Natural killer cell (primary cell): ENCODE data around the gene KIF6. TPM values are rescaled to one million over a fixed set of nuclear protein-coding genes. Genes with fewer than 3 reads are reported as not detected.
"Not testable (repeated sequence)": the region's sequence is repeated elsewhere in the genome, so short reads cannot be mapped to it uniquely, and the experiment has no call there.

Experiments
- ATAC-seq, 3 donors: fragments of 150-1000 bp in 2 of 3; fragments of 200-7000 bp in 1 of 3; cut with Tn5 transposase; 1 replicate in 1 of 3; 2 replicates in 2 of 3; pipeline ENCODE4 v1.10.0; 2021; ENCODE audit warnings: mild to moderate bottlenecking in 2 of 3, moderate library complexity in 2 of 3
- DNase-seq, 2 donors: peaks; one replicate each; pipeline versions ENCODE4 v3.0.0 to v3.0.0-alpha.2; 2013 to 2021; ENCODE audit warnings: mixed read lengths in 1 of 2
- H3K27ac ChIP-seq: one replicate; pipeline ENCODE4 v1.5.1; 2013; ENCODE audit warnings: mild to moderate bottlenecking, low read length
- H3K27me3 ChIP-seq: one replicate; pipeline ENCODE4 v1.6.1; 2013; ENCODE audit warnings: low read length; ENCODE audit not compliant: control insufficient read depth, insufficient read depth
- H3K36me3 ChIP-seq: one replicate; pipeline ENCODE4 v1.6.1; 2013; ENCODE audit warnings: low read length; ENCODE audit not compliant: control insufficient read depth, insufficient read depth
- H3K4me1 ChIP-seq: one replicate; pipeline ENCODE4 v1.6.1; 2013; ENCODE audit warnings: low read length; ENCODE audit not compliant: control insufficient read depth, insufficient read depth
- H3K4me3 ChIP-seq: one replicate; pipeline ENCODE4 v1.5.1; 2013; ENCODE audit warnings: low read length
- H3K9me3 ChIP-seq: one replicate; pipeline ENCODE4 v1.6.1; 2013; ENCODE audit warnings: low read length; ENCODE audit not compliant: control insufficient read depth, insufficient read depth
- H3K27ac Mint-ChIP-seq, 2 donors: one replicate each; pipeline ENCODE4 v1.8.0; 2022; ENCODE audit warnings: mild to moderate bottlenecking in 2 of 2, mixed read lengths in 2 of 2, moderate library complexity in 1 of 2
- H3K27me3 Mint-ChIP-seq, 2 donors: one replicate each; pipeline ENCODE4 v1.8.0; 2022; ENCODE audit warnings: low read depth in 2 of 2, mixed read lengths in 2 of 2
- H3K36me3 Mint-ChIP-seq: one replicate; pipeline ENCODE4 v1.8.0; 2022; ENCODE audit warnings: mixed read lengths
- H3K4me1 Mint-ChIP-seq, 2 donors: one replicate each; pipeline ENCODE4 v1.8.0; 2022; ENCODE audit warnings: mixed read lengths in 2 of 2
- H3K4me3 Mint-ChIP-seq: one replicate; pipeline ENCODE4 v1.8.0; 2022; ENCODE audit warnings: mild to moderate bottlenecking, moderate library complexity, mixed read lengths
- H3K9me3 Mint-ChIP-seq, 2 donors: one replicate each; pipeline ENCODE4 v1.8.0; 2022; ENCODE audit warnings: mixed read lengths in 2 of 2
- CTCF ChIP-seq: fragments of 200-600 bp; IDR thresholded peaks from one replicate; pipeline ENCODE4 v1.8.0; 2022; ENCODE audit warnings: antibody characterized with exemption
- WGBS: methylation state at CpG from one replicate; pipeline ENCODE4 v1.1.7; 2013; ENCODE audit warnings: missing lambda C conversion rate; ENCODE audit not compliant: insufficient coverage; 5-methylcytosine and 5-hydroxymethylcytosine counted together
- intact Hi-C: fragments of 100-400 bp; cut with micrococcal nuclease; formaldehyde crosslinking; loops from one replicate; pipeline ENCODE4 v1.14.2; 2022
- total RNA-seq, 4 donors: library from RNA; stranded (reverse); fragments of 120-200 nt in 1 of 4; gene quantifications; one replicate each; pipeline versions ENCODE4 v1.2.3 to v1.2.4, GENCODE V29; 2013 to 2022

The KIF6 gene
- total RNA-seq, 3 donors from 2014 or later (not counting 1 experiment from before 2014, with no cell fraction given): not detected

- DNase-seq (no peak), ATAC-seq (no peak)
- WGBS: 91% methylated on average over 2 of the region's 2 CpGs
- Mint-ChIP-seq H3K27me3 (peaks cover 13 to 29% of the 10 kb centered on the region in 2 donors), H3K4me3 (no peak overlapping the region), H3K27ac (no peak overlapping the region), H3K36me3 (no peaks in the 10 kb centered on the region), H3K4me1 (no peaks in the 10 kb centered on the region), H3K9me3 (no peaks in the 10 kb centered on the region)
- Histone ChIP-seq H3K27ac (no peak overlapping the region), H3K4me1 (no peaks in the 10 kb centered on the region), H3K36me3 (no peaks in the 10 kb centered on the region), H3K27me3 (peaks cover 2% of the 10 kb centered on the region), H3K9me3 (no peaks in the 10 kb centered on the region), H3K4me3 (no peak overlapping the region)
- no peak for TF ChIP-seq CTCF
- intact Hi-C loops: no loop called here
These were observed 39.8 kb downstream of the KIF6 start for GRCh38 chr6:39685489-39685826.

GRCh38 chr6:39684790-39685488 is 40.3 kb downstream of the KIF6 start:
- Mint-ChIP-seq H3K4me3 (no peak overlapping the region), H3K27me3 (peaks cover 8 to 24% of the 10 kb centered on the region in 2 donors), H3K36me3 (no peaks in the 10 kb centered on the region), H3K9me3 (no peaks in the 10 kb centered on the region), H3K4me1 (no peaks in the 10 kb centered on the region), H3K27ac (no peak overlapping the region)
- DNase-seq: no peak
- no peak overlapping the region for H3K4me3 ChIP-seq
- no peaks in the 10 kb centered on the region for H3K9me3 ChIP-seq
- WGBS: 82% methylated on average over 3 of the region's 3 CpGs
- intact Hi-C loops: no loop called here
- TF ChIP-seq CTCF: no peak
- peaks cover 2% of the 10 kb centered on the region for H3K27me3 ChIP-seq
- no peak overlapping the region for H3K27ac ChIP-seq
- no peaks in the 10 kb centered on the region for H3K4me1 ChIP-seq
- no peak for ATAC-seq
- H3K36me3 ChIP-seq: no peaks in the 10 kb centered on the region

- ATAC-seq (no peak), DNase-seq (no peak)
- Histone ChIP-seq H3K9me3 (no peaks in the 10 kb centered on the region), H3K4me3 (no peak overlapping the region), H3K27ac (no peak overlapping the region), H3K27me3 (peaks cover 2% of the 10 kb centered on the region), H3K36me3 (no peaks in the 10 kb centered on the region), H3K4me1 (no peaks in the 10 kb centered on the region)
- intact Hi-C loops: no loop called here
- no peaks in the 10 kb centered on the region for H3K36me3 Mint-ChIP-seq
- peaks cover 3 to 19% of the 10 kb centered on the region in 2 donors for H3K27me3 Mint-ChIP-seq
- no peak for TF ChIP-seq CTCF
- H3K9me3 Mint-ChIP-seq: no peaks in the 10 kb centered on the region
- H3K4me1 Mint-ChIP-seq: no peaks in the 10 kb centered on the region
- no peak overlapping the region for H3K4me3 Mint-ChIP-seq
- no peak overlapping the region for H3K27ac Mint-ChIP-seq
- WGBS: 49% methylated on average over 3 of the region's 4 CpGs
These were observed 43.5 kb downstream of the KIF6 start for GRCh38 chr6:39681674-39682121.

GRCh38 chr6:39678914-39679313 is 46.3 kb downstream of the KIF6 start:
- no peaks in the 10 kb centered on the region for H3K4me1 Mint-ChIP-seq
- TF ChIP-seq CTCF: no peak
- WGBS: no CpG with 5 or more reads among the region's 2 CpGs

GRCh38 chr6:39677318-39677717 is 47.9 kb downstream of the KIF6 start:
- not testable (repeated sequence) for H3K27ac Mint-ChIP-seq

More at GRCh38 chr6:39678914-39679313, 46.3 kb downstream of the KIF6 start:
- no peak for ATAC-seq
- Histone ChIP-seq H3K27me3 (peaks cover 2% of the 10 kb centered on the region), H3K36me3 (no peaks in the 10 kb centered on the region), H3K4me3 (no peak overlapping the region), H3K27ac (no peak overlapping the region), H3K9me3 (no peaks in the 10 kb centered on the region), H3K4me1 (no peaks in the 10 kb centered on the region)
- no peak for DNase-seq
- peaks cover 13 to 19% of the 10 kb centered on the region in 2 donors for H3K27me3 Mint-ChIP-seq
- intact Hi-C loops: no loop called here
- H3K36me3 Mint-ChIP-seq: no peaks in the 10 kb centered on the region
- H3K9me3 Mint-ChIP-seq: peaks cover 0 to 2% of the 10 kb centered on the region in 2 donors
- H3K27ac Mint-ChIP-seq: no peak overlapping the region
- no peak overlapping the region for H3K4me3 Mint-ChIP-seq

More at GRCh38 chr6:39677318-39677717, 47.9 kb downstream of the KIF6 start:
- H3K27ac ChIP-seq, H3K9me3 ChIP-seq, intact Hi-C loops, ATAC-seq, H3K9me3 Mint-ChIP-seq, H3K36me3 Mint-ChIP-seq, H3K4me3 ChIP-seq, H3K4me1 ChIP-seq, H3K36me3 ChIP-seq, H3K4me3 Mint-ChIP-seq, H3K27me3 ChIP-seq, H3K4me1 Mint-ChIP-seq, DNase-seq: not testable (repeated sequence)
- WGBS: no CpG with 5 or more reads among the region's 3 CpGs
- peaks cover 12 to 26% of the 10 kb centered on the region in 2 donors for H3K27me3 Mint-ChIP-seq
